Ecto neural progenitor cell (in vitro differentiated cells): ENCODE results near the gene ESPL1.
A peak's percentile ranks its signal among the peaks of the same experiment; 100 is the strongest.

ENCODE experiments used
- DNase-seq: peaks from one replicate; pipeline ENCODE4 v3.0.0-alpha.2; 2018; ENCODE audit warnings: low spot score

Gene ESPL1

DNA sequence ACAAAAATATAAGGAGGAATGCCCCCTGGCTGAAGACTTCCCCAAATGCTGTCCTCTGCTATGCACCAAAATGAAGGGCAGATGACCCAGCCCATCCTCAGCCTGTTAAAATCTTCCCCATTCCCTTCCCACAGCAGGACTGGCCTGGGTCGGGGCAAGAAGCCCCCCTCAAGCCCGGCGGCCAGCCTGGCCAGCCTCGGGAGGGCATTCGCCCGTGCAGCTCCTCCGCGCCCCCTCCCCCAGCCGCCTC lies 36.5 kb upstream of the ESPL1 start:
- DNase-seq: peak; percentile 78

DNA sequence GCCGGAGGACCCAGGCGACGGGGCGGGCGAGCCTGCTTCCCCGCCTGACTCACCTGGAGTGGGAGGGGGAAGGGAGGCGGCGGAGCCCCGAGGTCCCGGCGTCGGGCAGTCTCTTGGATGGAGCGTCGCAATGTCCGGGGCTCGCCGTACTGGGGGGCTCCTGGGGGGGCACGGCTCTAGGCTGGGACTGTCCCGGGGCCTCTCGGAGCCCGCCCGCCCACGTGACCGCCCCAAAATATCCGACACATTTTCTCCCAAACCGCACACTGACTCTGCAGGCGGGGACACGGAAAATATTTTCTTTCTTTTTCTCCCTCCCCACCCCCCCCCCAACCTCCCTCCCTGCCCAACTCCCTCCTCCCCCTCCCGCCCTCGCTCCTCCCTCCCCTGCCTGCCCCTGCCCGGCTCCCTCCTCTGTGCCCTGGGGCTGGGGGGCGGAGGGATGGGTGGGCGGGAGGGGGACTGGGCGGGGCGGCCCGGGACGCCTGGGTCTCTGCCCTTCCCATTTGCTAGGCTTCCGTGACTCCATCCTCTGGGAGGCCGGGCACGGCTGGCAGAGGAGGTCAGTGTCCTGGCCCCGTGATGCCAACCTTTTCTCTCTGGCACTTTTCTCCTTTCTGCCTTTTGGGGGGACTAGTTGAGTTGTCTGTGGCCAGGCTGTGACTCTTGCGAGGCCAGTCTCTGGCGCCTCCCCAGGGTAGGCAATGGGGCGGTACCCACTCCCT lies 36.0 kb upstream of the ESPL1 start, which contains the start of gene RARG:
TSS of gene RARG (minus strand) at position 289 of the 725 bp plus-strand sequence. CDS start 4,664 bp downstream, outside the sequence.
- DNase-seq: peak; percentile 67

DNA sequence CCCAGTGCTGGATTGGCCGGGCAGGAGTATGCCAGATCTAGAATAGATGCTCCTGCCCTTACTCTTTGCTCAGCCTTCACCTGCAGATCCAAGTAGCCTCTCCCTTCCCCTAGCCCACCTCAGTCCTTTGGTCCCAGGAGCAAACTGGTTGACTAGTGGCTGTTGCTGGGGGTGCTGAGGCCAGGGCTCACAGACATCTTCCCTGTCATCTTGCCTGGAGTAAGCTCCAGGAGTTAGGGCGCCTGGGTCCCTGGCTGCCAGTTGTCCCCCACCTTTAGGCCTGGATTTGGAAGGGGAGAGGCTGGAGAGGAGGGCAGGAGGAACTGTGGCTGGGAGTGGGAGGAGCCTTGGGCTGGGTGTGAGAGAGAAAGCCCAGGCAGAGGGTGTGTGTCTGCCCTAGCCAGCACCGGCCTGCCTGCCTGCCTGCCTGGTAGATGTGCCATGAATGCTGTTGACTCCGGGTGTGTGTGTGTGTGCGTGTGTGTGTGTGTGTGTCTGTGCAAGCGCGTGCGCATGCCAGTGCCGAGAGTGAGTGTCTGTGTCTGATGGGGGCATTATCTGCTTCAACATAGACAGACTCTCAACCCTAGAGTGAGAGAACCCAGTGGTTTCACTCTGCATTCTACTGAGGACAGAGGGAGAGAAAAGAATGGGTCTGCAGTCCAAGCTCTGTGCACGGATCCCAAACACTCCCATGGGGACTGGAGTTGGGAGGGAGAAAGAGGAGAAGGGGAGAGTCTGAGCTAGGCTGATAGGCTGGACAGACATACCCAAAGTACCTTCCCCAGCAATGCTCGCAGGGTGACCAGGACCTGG lies 35.2 kb upstream of the ESPL1 start:
- peak; percentile 76 for DNase-seq

DNA sequence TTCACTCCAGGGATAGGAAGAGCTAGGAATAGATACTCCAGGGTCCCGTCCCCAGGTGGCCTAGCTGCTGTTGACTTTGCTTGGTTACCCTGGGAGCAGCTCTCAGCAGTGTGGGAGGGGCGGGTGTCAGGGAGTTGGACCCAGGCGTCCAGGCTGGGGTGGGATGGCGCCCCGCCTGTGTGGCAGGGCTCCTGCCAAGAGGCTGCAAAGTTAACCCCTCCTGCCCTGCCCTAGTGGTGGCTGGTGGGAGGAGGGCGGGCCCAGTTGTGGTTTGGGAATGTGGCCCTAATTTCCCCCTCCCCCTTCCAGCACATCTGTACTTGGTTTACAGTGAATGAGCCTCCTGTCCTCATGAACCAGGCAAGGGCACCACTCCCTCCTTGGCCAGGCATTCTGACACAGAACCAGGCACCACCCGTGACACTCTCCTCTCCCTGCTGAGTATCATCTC lies 34.4 kb upstream of the ESPL1 start:
- DNase-seq: no peak

DNA sequence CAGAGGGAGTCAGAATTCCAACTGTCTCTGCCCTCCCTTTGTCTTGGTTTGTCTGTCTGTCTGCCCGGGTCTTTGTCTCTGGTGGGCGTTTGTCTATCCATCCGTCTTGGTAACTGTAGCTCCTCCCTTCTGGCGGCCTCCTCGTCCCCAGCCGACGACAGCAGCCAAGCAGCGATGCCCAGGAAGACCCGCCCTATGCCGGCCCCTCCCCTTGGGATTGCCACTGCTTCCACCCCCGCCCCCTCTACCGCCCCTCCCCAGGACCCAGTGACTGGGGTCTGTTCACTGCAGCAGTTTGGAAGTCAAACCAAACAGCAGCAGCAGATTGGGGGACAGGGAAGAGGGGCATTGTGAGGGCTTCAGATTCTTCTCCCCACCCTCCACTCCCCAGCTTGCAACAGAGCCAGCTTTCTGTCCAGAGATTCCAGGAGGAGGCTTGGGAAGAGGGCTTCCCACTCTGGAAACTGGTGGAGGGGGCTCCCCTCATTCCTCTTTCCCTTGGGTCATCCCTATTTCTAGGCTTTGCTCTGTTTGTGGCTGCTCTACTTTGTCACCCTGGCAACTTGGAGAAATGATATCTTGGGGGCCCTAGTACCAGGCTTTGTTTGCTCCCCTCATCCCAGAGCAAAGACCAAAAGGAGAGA lies 33.7 kb upstream of the ESPL1 start:
- peak; percentile 87 for DNase-seq

DNA sequence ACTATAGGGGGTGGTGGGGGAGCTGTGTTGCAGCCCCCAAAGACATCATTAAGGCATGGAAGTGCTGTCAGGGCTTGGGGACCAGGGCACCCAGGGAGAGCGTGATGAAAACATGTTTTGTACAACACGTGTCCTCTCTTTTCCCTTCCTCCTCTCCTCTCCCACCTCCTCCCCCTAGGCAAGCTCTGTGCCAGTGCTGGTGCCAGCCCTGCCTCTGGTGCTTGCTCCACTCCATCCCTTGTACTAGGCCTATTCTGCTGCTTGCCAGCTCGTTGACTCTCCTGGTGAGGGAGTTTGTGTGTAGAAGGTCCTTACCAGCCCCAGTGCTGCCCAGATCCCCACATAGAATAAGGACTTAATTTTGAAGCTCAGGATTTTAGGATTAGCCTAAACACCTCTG lies 32.9 kb upstream of the ESPL1 start:
- DNase-seq: no peak

DNA sequence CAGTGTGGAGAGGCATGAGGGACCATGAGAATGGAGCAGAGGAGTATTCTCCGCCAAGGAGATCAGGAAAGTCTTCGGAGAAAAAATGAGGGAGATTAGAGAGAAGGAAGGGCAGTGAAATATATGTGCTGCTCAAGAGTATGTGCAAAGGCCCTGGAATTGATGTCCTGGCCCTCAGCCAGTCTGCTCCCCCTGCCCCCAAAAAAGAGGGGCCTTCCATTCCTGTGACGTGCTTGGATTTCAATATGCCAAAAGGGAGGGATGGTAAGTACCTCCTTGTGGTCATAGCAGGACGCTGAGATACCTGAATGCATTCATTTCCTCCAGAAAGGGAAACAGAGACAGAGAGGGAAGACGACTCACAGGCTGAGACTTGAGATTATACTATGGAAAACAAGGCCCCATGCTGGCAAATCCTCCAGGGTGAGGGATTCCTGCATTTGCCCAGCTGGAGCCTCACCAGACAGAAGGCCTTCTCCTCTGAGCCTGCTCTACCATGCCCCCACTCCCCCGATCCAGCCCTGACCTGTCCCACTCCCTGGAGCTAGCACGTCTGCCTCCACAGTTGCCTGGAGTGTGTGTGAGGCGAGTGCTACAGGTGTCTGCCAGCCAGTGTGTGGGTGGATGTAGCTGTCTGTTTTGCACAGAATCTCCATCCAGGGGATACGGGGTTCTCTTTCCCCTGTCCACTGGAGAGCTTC lies 32.2 kb upstream of the ESPL1 start:
- DNase-seq: no peak

DNA sequence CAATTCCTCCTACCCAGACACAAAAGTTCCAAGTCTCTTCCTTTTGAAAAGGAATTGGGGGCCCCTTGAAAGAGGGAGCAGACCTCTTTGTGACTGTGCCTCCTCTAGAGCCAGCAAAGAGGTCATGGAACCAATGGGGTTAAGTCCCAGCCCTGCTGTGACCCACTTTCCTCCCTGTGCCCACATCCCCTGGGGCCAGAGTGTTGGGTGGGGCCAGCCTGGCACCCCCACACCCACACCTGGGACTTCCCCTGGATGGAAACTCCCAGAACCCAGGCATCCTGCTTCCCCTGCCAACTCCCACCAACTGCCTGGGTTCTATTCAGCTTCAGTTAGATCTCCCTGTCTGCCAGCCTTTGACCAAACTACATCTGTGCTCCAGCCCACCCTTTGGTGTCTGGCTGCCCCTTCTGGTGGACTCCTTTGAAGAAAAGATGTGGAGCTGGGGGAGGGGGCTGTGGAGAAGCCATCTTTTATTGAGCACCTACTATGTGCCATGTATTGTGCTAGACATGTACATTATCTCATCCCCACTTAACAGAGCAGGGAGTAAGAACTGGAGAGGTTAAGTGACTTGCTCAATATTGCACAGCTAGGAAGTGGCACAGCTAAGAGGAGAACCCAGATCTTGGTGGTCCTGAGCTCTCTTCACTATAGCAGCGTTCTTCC lies 31.5 kb upstream of the ESPL1 start:
- no peak for DNase-seq

DNA sequence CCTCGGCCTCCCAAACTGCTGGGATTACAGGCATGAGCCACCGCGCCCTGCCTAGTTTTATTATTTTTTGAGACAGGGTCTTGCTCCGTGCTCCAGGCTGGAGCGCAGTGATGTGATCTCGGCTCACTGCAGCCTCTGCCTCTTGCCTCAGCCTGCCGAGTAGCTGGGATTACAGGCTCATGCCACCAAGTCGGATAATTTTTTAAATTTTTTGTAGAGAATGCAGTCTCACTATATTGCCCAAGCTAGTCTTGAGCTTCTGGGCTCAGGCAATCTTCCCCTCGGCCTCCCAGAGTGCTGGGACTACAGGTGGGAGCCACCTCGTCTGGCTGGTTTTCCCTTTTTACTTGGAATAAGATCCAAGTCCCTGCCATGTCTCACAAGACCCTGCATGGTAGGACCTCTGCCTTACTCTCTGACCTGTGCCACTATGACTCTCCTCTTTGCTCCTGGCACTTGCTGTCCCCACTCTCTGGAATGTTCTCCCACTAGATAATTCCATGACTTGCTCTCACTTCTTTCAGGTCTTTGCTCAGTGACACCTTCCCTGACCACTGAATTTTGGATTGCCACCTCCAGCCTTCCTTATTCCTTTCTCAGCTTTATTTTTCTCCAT lies 28.3 kb upstream of the ESPL1 start:
- DNase-seq: no peak

DNA sequence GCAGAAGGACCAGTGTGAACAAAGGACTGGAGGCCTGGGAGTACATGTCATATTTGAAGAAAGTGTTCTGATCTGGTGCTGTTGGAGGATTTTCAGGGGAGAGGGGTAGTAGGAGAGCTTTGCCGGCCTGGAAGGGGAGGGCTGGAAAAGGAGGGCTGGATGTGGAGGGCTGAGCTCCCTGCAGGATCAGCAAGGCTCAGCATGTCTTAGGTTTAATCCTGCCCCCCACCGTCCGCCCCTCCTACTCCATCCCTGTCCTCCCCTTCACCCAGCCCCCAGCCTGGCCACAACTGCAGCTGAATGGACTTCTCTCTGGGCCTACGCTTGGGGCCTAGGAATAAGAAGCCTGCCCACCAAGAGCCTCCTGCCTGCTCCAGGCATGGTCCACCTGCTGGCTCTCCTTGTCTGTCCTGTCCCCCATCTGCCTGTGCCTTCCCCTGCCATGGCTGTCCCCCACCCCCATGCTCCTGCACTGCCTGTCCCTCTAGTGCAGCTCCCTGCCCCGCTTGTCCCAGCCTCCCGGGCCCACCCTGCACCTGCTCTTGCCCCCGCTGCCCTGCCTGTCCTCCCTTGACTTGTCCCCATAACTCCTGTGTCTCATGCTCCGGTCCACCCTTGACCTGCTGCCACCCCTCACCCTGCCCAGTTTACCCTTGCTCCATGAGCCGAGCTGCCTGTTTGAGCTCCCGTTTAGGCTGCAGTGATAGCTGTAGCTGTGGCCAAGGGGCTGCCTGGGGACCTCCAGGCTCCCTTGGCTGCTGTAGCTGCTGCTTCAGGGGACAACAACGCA lies 26.3 kb upstream of the ESPL1 start:
- DNase-seq: peak; percentile 85

DNA sequence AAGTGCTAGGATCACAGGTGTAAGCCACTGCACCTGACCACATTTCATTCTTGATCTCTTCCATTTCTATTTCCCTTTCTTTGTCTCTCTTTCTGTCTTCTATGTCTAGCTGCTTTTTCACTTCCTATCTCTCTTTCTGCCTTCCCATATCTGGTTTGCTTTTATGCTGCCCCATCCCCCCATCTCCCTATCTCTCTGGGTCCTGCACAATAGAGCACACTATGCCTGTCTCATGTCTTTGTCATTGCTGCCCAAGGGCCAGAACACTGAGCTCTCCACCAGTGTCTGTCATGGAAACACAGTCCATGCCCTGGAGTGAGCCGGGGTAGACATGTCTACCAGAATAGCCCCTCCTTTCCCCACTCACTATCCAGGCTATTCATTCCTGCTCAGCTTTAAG lies 23.8 kb upstream of the ESPL1 start:
- no peak for DNase-seq

DNA sequence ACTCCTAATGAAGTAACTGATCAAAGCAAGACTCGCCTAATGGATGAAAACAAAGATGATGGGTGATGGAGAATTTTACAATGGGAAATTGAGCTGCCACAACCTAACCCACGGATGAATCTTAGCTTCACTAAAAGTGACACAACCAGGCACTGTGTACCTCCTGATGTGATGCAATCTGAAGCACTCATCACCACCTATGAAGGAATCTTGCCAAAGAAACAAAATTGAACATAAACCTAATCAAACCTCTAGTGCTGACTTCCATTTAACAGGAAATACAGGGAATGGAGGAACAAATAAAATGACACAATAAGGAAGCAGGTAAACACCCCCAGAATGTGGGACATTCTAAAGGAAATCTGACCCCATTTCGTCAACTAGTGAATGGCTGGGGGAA lies 22.8 kb upstream of the ESPL1 start:
- DNase-seq: no peak

DNA sequence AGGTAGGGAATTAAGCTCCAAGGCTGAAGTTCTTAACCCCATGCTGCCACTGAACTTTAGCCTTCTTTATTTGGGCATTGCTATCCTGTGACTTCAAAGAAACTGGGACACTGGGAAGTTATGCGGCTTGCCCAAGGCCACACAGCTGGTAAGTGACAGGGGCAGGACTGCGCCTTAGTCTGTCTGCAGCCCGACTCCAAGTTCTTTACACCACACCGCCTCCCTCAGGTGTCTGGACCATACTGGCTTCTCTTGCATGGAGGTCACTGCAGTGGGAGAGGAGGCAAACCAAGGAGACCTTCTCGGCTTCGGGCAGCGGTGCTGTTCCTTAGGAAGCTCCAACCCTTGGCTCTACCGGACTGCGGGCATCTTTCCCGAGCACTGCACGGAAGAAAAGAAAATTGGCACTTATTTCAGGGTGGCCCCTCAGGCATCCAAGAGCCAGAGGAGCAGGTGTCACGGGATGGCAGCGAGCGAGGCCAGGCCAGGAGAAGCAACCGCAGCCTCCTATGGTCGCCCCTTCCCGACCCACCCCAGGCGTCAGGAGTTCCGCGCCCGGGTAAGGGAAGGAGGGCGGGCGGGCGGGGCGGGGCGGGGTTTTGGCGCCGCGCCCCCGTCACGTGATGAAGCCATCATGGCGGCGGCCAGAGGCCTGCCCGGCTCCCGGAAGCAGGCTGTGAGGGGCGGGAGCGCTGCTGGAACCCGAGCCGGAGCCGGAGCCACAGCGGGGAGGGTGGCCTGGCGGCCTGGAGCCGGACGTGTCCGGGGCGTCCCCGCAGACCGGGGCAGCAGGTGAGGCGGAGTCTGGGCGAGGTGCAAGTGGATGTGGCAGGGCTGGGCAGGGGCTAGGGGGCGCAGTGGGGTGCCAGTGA lies 16.4 kb upstream of the ESPL1 start:
- peak; percentile 97 for DNase-seq

DNA sequence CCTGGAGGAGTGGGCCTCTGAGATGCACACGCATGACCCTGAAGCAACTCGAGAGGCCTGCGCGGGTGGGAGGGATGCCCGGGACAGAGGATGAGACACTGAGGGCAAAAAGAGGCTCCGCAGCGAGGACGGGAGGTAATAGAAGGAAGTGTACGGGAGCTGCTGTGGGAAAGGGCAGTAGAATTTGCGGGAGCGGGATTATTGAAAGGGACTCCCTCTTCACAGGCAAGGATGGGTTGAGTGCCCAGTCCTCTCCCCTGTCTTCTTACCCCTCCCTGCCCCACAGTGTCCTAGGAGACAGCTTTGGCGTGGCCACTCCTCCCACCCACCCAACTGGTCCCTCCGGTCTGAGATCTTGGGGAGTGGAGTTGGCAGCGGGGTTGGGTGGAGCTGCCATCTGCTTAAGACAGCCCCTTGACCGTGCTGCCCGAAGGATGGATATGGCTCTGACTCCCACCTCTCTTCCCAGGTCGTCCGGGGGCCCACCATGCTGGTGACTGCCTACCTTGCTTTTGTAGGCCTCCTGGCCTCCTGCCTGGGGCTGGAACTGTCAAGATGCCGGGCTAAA lies 15.7 kb upstream of the ESPL1 start:
- DNase-seq: no peak

DNA sequence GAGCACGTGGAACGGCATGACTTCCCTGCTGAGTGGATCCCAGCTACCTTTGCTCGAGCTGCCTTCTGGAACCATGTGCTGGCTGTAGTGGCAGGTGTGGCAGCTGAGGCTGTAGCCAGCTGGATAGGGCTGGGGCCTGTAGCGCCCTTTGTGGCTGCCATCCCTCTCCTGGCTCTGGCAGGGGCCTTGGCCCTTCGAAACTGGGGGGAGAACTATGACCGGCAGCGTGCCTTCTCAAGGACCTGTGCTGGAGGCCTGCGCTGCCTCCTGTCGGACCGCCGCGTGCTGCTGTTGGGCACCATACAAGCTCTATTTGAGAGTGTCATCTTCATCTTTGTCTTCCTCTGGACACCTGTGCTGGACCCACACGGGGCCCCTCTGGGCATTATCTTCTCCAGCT lies 14.8 kb upstream of the ESPL1 start:
- no peak for DNase-seq

DNA sequence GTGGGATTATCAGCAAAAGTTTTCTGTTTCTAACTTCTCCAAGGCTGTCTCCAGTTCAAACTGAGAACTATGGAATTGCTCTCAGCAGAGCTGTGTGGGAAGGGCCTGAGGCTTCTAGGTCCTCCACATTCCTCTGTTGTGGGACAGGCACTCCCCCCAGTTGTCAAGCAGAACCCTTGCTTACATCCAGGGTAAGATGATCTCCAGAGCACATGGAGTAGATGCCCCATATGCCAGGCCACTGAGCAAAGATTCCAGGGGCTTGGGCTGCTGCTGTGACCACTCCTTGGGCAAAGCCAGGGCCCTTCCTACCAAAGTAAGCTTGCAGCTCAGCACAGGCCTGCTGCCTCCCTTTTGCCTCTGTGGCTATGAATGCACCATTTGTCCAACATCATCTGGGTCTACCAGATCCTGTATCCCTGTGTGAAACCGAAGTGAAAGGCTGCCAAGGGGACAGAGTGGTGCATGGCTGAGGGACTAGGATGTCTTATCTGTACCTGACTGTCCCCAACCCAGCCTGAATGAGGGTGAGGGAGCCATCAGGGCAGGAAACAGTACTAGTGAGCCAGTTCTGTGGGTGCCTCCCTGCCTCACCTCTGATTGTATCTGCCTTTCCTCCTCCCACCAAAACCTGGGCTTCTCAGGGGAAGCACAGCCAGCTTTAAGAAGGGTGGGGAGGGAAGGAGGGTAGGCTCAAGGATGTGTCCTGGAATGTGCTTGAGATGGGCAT lies 13.1 kb upstream of the ESPL1 start:
- DNase-seq: no peak

DNA sequence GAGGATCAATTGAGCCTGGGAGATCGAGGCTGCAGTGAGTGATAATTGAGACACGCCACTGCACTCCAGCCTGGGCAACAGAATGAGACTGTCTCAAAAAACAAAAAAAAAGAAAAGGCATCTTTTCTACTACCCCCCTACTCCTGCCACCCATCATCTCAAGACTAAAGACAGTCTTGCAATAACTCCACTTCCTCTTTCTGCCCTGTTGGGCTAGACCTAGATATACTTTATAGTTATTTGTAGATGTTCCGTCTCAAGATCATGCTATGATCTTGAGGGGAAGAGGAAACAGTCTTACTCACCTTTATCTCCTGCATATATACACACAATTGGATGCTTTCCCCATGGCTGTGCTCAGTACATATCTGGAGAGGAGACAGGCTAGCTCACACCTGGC lies 12.1 kb upstream of the ESPL1 start:
- no peak for DNase-seq
